Endodermal cell (in vitro differentiated cells): ENCODE data around the gene THSD8. TPM values are rescaled to one million over a fixed set of nuclear protein-coding genes. Genes with fewer than 3 reads are reported as not detected.
"Not testable (repeated sequence)": the region's sequence is repeated elsewhere in the genome, so short reads cannot be mapped to it uniquely, and the experiment has no call there.

Experiments used
- DNase-seq: peaks from one replicate; pipeline ENCODE4 v3.0.0-alpha.2; 2017
- H3K27ac ChIP-seq: 2 replicates; pipeline ENCODE4 v1.5.1; 2013; ENCODE audit warnings: mild to moderate bottlenecking, low read depth, low read length, moderate library complexity
- H3K27me3 ChIP-seq: 2 replicates; pipeline ENCODE4 v1.6.1; 2013; ENCODE audit warnings: mild to moderate bottlenecking, low read length, moderate library complexity; ENCODE audit not compliant: insufficient read depth, control insufficient read depth, poor library complexity, severe bottlenecking
- H3K36me3 ChIP-seq: 2 replicates; pipeline ENCODE4 v1.7.0; 2013; ENCODE audit warnings: mild to moderate bottlenecking, low read length, moderate library complexity; ENCODE audit not compliant: control insufficient read depth, insufficient read depth
- H3K4me1 ChIP-seq: one replicate; pipeline ENCODE4 v1.7.0; 2013; ENCODE audit warnings: low read length; ENCODE audit not compliant: control insufficient read depth, insufficient read depth
- H3K4me3 ChIP-seq: 2 replicates; pipeline ENCODE4 v1.5.1; 2013; ENCODE audit warnings: mild to moderate bottlenecking, low read length, moderate library complexity
- H3K9ac ChIP-seq: 2 replicates; pipeline ENCODE4 v1.6.1; 2013; ENCODE audit warnings: mild to moderate bottlenecking, low read length, moderate library complexity; ENCODE audit not compliant: poor library complexity, severe bottlenecking; ENCODE audit errors: extremely low read depth
- H3K9me3 ChIP-seq: 2 replicates; pipeline ENCODE4 v1.6.1; 2013; ENCODE audit warnings: mild to moderate bottlenecking, low read length, moderate library complexity; ENCODE audit not compliant: control insufficient read depth
- H3K27ac Mint-ChIP-seq: 2 replicates; pipeline ENCODE4 v1.8.0; 2020; ENCODE audit warnings: mixed read lengths
- H3K27me3 Mint-ChIP-seq: 2 replicates; pipeline ENCODE4 v1.8.0; 2021; ENCODE audit warnings: mild to moderate bottlenecking, mixed read lengths; ENCODE audit not compliant: insufficient read depth
- H3K36me3 Mint-ChIP-seq: 2 replicates; pipeline ENCODE4 v1.8.0; 2020; ENCODE audit warnings: low read depth, mixed read lengths
- H3K4me1 Mint-ChIP-seq: 2 replicates; pipeline ENCODE4 v1.8.0; 2020; ENCODE audit warnings: mixed read lengths
- H3K4me3 Mint-ChIP-seq: 2 replicates; pipeline ENCODE4 v1.8.0; 2020; ENCODE audit warnings: mild to moderate bottlenecking, moderate library complexity, mixed read lengths
- H3K9me3 Mint-ChIP-seq: 2 replicates; pipeline ENCODE4 v1.8.0; 2020; ENCODE audit warnings: mild to moderate bottlenecking, mixed read lengths
- WGBS, 2 experiments: methylation state at CpG; one replicate each; pipeline versions ENCODE4 v1.1.5 to v1.1.7; 2013; ENCODE audit warnings: missing lambda C conversion rate in 2 of 2, mixed read lengths in 1 of 2; ENCODE audit not compliant: insufficient coverage in 1 of 2, insufficient read length in 1 of 2; 5-methylcytosine and 5-hydroxymethylcytosine counted together
- total RNA-seq, 2 donors: library from RNA; stranded (reverse); fragmentation: NEBNext Ultra II Directional in 1 of 2; extraction: Animal tissue kit (Norgen Biotek cat#: 25700) in 1 of 2; gene quantifications; 2 replicates in 1 of 2; 3 replicates in 1 of 2; pipeline ENCODE4 v1.2.1, GENCODE V29; 2021
- TF ChIP-seq, protein P1 (sequence below): fragments of 200-600 bp; sonication (generic); conservative IDR thresholded peaks from 2 replicates; pipeline ENCODE4 v1.5.0; 2021; ENCODE audit warnings: antibody characterized with exemption, mild to moderate bottlenecking

THSD8 gene
- total RNA-seq, 2 donors from 2014 or later, result 34.4 to 57.4 TPM

DNA sequence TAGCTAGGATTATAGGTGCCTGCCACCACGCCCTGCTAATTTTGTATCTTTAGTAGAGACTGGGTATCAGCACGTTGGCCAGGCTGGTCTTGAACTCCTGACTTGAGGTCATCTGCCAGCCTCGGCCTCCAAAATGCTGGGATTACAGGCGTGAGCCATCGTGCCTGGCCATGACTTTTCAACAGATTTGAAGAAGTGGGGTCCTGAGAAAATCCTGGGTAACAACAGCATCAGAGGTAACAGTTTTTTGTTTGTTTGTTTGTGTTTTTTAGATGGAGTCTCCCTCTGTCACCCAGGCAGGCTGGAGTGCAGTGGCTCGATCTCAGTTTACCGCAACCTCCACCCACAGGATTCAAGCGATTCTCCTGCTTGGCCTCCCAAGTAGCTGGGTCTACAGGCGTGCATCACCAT is 6.9 kb upstream of the THSD8 start:
- Mint-ChIP-seq H3K4me1 (peaks cover 22% of the 10 kb centered on the region), H3K36me3 (peaks cover 15% of the 10 kb centered on the region), H3K4me3 (peak overlapping the region; percentile 74), H3K27me3 (peaks cover 9% of the 10 kb centered on the region), H3K9me3 (no peaks in the 10 kb centered on the region), H3K27ac (no peak overlapping the region)
- Histone ChIP-seq H3K27me3 (peaks cover 9% of the 10 kb centered on the region), H3K9ac (no peak overlapping the region), H3K9me3 (no peaks in the 10 kb centered on the region), H3K4me1 (peaks cover 5% of the 10 kb centered on the region), H3K4me3 (no peak overlapping the region), H3K27ac (no peak overlapping the region), H3K36me3 (peaks cover 16% of the 10 kb centered on the region)
- 95% methylated on average over 6 to 9 of the region's 9 CpGs for WGBS, 2 experiments
- TF ChIP-seq, protein P1, sequence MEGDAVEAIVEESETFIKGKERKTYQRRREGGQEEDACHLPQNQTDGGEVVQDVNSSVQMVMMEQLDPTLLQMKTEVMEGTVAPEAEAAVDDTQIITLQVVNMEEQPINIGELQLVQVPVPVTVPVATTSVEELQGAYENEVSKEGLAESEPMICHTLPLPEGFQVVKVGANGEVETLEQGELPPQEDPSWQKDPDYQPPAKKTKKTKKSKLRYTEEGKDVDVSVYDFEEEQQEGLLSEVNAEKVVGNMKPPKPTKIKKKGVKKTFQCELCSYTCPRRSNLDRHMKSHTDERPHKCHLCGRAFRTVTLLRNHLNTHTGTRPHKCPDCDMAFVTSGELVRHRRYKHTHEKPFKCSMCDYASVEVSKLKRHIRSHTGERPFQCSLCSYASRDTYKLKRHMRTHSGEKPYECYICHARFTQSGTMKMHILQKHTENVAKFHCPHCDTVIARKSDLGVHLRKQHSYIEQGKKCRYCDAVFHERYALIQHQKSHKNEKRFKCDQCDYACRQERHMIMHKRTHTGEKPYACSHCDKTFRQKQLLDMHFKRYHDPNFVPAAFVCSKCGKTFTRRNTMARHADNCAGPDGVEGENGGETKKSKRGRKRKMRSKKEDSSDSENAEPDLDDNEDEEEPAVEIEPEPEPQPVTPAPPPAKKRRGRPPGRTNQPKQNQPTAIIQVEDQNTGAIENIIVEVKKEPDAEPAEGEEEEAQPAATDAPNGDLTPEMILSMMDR, result no peak
- no peak for DNase-seq

DNA sequence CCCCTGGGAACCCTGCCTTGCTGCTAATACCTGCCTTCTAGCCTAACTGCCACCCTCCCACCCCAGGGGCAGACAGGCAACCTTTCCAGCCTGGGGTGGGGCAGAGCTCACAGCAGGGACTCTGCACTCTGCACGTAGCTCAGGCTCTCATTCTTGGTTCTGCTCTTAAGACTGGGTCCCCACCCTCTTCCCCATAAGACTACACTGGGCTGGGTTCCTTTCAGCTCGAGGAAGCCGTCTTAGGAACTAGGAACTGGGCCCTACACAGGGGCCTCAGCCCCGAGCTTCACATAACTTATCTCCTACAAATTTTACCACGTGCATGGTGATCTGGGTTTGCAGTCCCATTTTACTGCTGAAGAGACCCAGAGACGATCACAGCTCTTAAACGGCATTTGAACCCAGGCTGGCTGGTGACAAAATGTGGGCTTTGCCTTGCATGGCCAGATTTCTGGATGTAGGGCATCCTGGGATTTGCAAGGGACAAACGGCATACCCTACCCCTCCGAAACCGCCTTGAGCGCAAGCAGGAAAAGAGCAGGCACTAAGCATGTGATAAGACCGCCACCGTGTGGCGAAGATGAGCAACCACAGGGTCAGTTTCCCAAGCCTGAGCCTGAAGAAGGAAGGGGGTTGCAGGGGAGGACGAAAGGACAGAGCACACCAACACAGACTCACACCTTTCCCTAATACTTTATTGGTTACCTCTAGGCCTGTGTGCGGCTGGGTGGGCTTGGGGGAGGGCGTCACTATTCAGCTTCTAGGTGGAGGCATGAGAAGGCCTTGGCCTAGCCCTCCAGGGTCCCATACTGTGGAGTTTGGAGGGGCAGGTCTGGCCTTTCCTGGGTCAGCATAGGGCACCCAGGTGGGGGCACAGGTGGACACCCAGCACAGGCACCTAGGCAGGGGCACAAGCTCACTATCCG is 5.5 kb upstream of the THSD8 start:
- 25 to 39% methylated on average over 7 to 18 of the region's 18 CpGs for WGBS, 2 experiments
- Histone ChIP-seq H3K9me3 (no peaks in the 10 kb centered on the region), H3K4me1 (peaks cover 5% of the 10 kb centered on the region), H3K27ac (no peak overlapping the region), H3K9ac (no peak overlapping the region), H3K4me3 (no peak overlapping the region), H3K36me3 (peaks cover 22% of the 10 kb centered on the region), H3K27me3 (no peaks in the 10 kb centered on the region)
- no peaks in the 10 kb centered on the region for H3K9me3 Mint-ChIP-seq
- peaks cover 20% of the 10 kb centered on the region for H3K4me1 Mint-ChIP-seq
- TF ChIP-seq, protein P1, result peak; percentile 97
- H3K36me3 Mint-ChIP-seq, result peaks cover 15% of the 10 kb centered on the region
- H3K4me3 Mint-ChIP-seq, result no peak overlapping the region
- peak; percentile 94 for DNase-seq
- H3K27me3 Mint-ChIP-seq, result no peaks in the 10 kb centered on the region
- peak overlapping the region; percentile 45 for H3K27ac Mint-ChIP-seq

DNA sequence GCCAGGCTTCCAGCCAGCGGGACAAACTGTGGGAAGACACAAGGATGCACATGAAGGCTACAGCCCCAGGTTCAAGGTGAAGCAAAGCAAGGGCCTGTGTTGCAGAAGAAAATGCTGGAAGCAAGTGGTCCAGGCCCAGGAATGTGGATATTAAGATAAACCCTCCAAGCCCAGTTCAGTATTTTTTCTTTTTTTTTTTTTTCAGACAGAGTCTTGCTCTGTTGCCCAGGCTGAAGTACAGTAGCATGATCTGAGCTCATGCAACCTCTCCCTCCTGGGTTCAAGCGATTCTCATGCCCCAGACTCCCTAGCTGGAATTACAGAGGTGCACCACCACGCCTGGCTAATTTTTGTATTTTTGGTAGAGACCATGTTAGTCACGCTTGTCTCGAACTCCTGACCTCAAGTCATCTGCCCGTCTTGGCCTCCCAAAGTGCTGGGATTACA is 4.7 kb upstream of the THSD8 start:
- Mint-ChIP-seq H3K4me1 (peaks cover 21% of the 10 kb centered on the region), H3K36me3 (peaks cover 15% of the 10 kb centered on the region), H3K4me3 (no peak overlapping the region), H3K27ac (peak overlapping the region; percentile 45), H3K9me3 (no peaks in the 10 kb centered on the region), H3K27me3 (peaks cover under 1% of the 10 kb centered on the region)
- no peak for DNase-seq
- Histone ChIP-seq H3K9me3 (no peaks in the 10 kb centered on the region), H3K4me3 (no peak overlapping the region), H3K27ac (no peak overlapping the region), H3K27me3 (no peaks in the 10 kb centered on the region), H3K36me3 (peaks cover 22% of the 10 kb centered on the region), H3K9ac (no peak overlapping the region), H3K4me1 (peaks cover 5% of the 10 kb centered on the region)
- TF ChIP-seq, protein P1, result no peak
- WGBS, 2 experiments, result 93 to 97% methylated on average over 6 of the region's 6 CpGs

DNA sequence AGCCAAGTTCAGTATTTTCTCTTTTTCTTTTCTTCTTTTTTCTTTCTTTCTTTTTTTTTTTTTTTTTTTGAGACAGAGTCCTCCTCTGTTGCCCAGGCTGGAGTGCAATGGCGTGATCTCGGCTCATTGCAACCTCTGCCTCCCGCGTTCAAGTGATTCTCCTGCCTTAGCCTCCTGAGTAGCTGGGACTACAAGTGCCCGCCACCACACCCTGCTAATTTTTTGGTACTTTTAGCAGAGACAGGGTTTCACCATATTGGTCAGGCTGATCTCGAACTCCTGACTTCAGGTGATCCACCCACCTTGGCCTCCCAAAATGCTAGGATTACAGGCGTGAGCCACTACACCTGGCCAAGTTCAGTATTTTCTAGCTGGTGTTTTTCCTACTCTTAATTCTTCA is 4.3 kb upstream of the THSD8 start:
- H3K9me3 Mint-ChIP-seq, H3K27me3 Mint-ChIP-seq, H3K4me1 ChIP-seq, H3K27ac ChIP-seq, DNase-seq, H3K4me3 Mint-ChIP-seq, H3K4me3 ChIP-seq, H3K27me3 ChIP-seq, H3K9ac ChIP-seq, H3K9me3 ChIP-seq, H3K27ac Mint-ChIP-seq: not testable (repeated sequence)
- WGBS, 2 experiments, result 96 to 98% methylated on average over 7 of the region's 7 CpGs
- Mint-ChIP-seq H3K36me3 (peaks cover 15% of the 10 kb centered on the region), H3K4me1 (peaks cover 25% of the 10 kb centered on the region)
- peaks cover 22% of the 10 kb centered on the region for H3K36me3 ChIP-seq
